ENCODE data around the gene CRBN. TPM values are rescaled to one million over a fixed set of nuclear protein-coding genes. Genes with fewer than 3 reads are reported as not detected.

Gene CRBN
- total and polyA plus RNA-seq, 9 of the 15 experiments (the other 6 are each of a cell fraction or from before 2014, with no cell fraction given), result 40.8 to 331 (median 57.4) TPM

- TF ChIP-seq ZBTB2 (IDR thresholded peaks at IDR 0.05), result no peak
- no peak for TF ChIP-seq SLC30A9 (CRISPR knock-in tag; IDR thresholded peaks at IDR 0.05)
- peak; percentile 83 for TF ChIP-seq TBP (optimal IDR thresholded peaks at IDR 0.05; ENCODE audit: low read depth, low read length)
- peak in 1 of 2 experiments; percentile 80; a peak in 2 of 4 replicates for TF ChIP-seq NONO (IDR thresholded peaks at IDR 0.05; ENCODE audit: low read depth in 2 of 2, low read length in 1 of 2)
- no peak for TF ChIP-seq MTA2 (IDR thresholded peaks at IDR 0.05; ENCODE audit: low read depth)
- no peak for TF ChIP-seq ZNF507 (tag; conservative IDR thresholded peaks at IDR 0.05)
- TF ChIP-seq ZNF41 (CRISPR knock-in tag; conservative IDR thresholded peaks at IDR 0.05), result no peak
- no peak for TF ChIP-seq ZNF584 (CRISPR knock-in tag; IDR thresholded peaks at IDR 0.05; ENCODE audit: low read depth)
- no peak for TF ChIP-seq PPARD (CRISPR knock-in tag; IDR thresholded peaks at IDR 0.05)
- TF ChIP-seq ZNF316 (IDR thresholded peaks at IDR 0.05), result no peak
- TF ChIP-seq MAFK (IDR thresholded peaks at IDR 0.05; ENCODE audit: low read length), result no peak
- TF ChIP-seq AFF4 (CRISPR knock-in tag; IDR thresholded peaks at IDR 0.05), result 0 out of 2 replicates have a peak, but pooled peaks have one; percentile 44
- no peak for TF ChIP-seq ZBTB8A (IDR thresholded peaks at IDR 0.05; ENCODE audit: partially characterized antibody)
- no peak for TF ChIP-seq WHSC1 (IDR thresholded peaks at IDR 0.05; ENCODE audit: low read length)
- no peak for TF ChIP-seq RFX7 (CRISPR knock-in tag; IDR thresholded peaks at IDR 0.05)
- no peak; the same call in 1 of the 2 replicates for TF ChIP-seq MTA3 (IDR thresholded peaks at IDR 0.05; ENCODE audit: borderline replicate concordance)
- no peak for TF ChIP-seq NBN (IDR thresholded peaks at IDR 0.05; ENCODE audit: low read depth)
- TF ChIP-seq, protein P1, sequence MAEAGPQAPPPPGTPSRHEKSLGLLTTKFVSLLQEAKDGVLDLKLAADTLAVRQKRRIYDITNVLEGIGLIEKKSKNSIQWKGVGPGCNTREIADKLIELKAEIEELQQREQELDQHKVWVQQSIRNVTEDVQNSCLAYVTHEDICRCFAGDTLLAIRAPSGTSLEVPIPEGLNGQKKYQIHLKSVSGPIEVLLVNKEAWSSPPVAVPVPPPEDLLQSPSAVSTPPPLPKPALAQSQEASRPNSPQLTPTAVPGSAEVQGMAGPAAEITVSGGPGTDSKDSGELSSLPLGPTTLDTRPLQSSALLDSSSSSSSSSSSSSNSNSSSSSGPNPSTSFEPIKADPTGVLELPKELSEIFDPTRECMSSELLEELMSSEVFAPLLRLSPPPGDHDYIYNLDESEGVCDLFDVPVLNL (CRISPR knock-in tag; IDR thresholded peaks at IDR 0.05; ENCODE audit: low read depth), result no peak; the same call in 1 of the 2 replicates
- no peak for TF ChIP-seq LARP7 (IDR thresholded peaks at IDR 0.05)
- TF ChIP-seq CHAMP1 (IDR thresholded peaks at IDR 0.05), result peak; percentile 79
- TF ChIP-seq C11orf30 (IDR thresholded peaks at IDR 0.05; ENCODE audit: low read depth), result peak; percentile 100
- TF ChIP-seq RHOXF2B (CRISPR knock-in tag; conservative IDR thresholded peaks at IDR 0.05), result no peak
These were observed at the start of gene CRBN (continued) for GRCh38 chr3:3179407-3180094.

All from K562 (cell line).